Natural killer cell (primary cell): ENCODE data around the gene CYB561. TPM values are rescaled to one million over a fixed set of nuclear protein-coding genes. Genes with fewer than 3 reads are reported as not detected.
"Not testable (repeated sequence)": the region's sequence is repeated elsewhere in the genome, so short reads cannot be mapped to it uniquely, and the experiment has no call there.

ENCODE experiments used
- ATAC-seq, 3 donors: fragments of 150-1000 bp in 2 of 3; fragments of 200-7000 bp in 1 of 3; cut with Tn5 transposase; 1 replicate in 1 of 3; 2 replicates in 2 of 3; pipeline ENCODE4 v1.10.0; 2021; ENCODE audit warnings: mild to moderate bottlenecking in 2 of 3, moderate library complexity in 2 of 3
- DNase-seq, 2 donors: peaks; one replicate each; pipeline versions ENCODE4 v3.0.0 to v3.0.0-alpha.2; 2013 to 2021; ENCODE audit warnings: mixed read lengths in 1 of 2
- H3K27ac ChIP-seq: one replicate; pipeline ENCODE4 v1.5.1; 2013; ENCODE audit warnings: mild to moderate bottlenecking, low read length
- H3K27me3 ChIP-seq: one replicate; pipeline ENCODE4 v1.6.1; 2013; ENCODE audit warnings: low read length; ENCODE audit not compliant: control insufficient read depth, insufficient read depth
- H3K36me3 ChIP-seq: one replicate; pipeline ENCODE4 v1.6.1; 2013; ENCODE audit warnings: low read length; ENCODE audit not compliant: control insufficient read depth, insufficient read depth
- H3K4me1 ChIP-seq: one replicate; pipeline ENCODE4 v1.6.1; 2013; ENCODE audit warnings: low read length; ENCODE audit not compliant: control insufficient read depth, insufficient read depth
- H3K4me3 ChIP-seq: one replicate; pipeline ENCODE4 v1.5.1; 2013; ENCODE audit warnings: low read length
- H3K9me3 ChIP-seq: one replicate; pipeline ENCODE4 v1.6.1; 2013; ENCODE audit warnings: low read length; ENCODE audit not compliant: control insufficient read depth, insufficient read depth
- H3K27ac Mint-ChIP-seq, 2 donors: one replicate each; pipeline ENCODE4 v1.8.0; 2022; ENCODE audit warnings: mild to moderate bottlenecking in 2 of 2, mixed read lengths in 2 of 2, moderate library complexity in 1 of 2
- H3K27me3 Mint-ChIP-seq, 2 donors: one replicate each; pipeline ENCODE4 v1.8.0; 2022; ENCODE audit warnings: low read depth in 2 of 2, mixed read lengths in 2 of 2
- H3K36me3 Mint-ChIP-seq: one replicate; pipeline ENCODE4 v1.8.0; 2022; ENCODE audit warnings: mixed read lengths
- H3K4me1 Mint-ChIP-seq, 2 donors: one replicate each; pipeline ENCODE4 v1.8.0; 2022; ENCODE audit warnings: mixed read lengths in 2 of 2
- H3K4me3 Mint-ChIP-seq: one replicate; pipeline ENCODE4 v1.8.0; 2022; ENCODE audit warnings: mild to moderate bottlenecking, moderate library complexity, mixed read lengths
- H3K9me3 Mint-ChIP-seq, 2 donors: one replicate each; pipeline ENCODE4 v1.8.0; 2022; ENCODE audit warnings: mixed read lengths in 2 of 2
- WGBS: methylation state at CpG from one replicate; pipeline ENCODE4 v1.1.7; 2013; ENCODE audit warnings: missing lambda C conversion rate; ENCODE audit not compliant: insufficient coverage; 5-methylcytosine and 5-hydroxymethylcytosine counted together
- intact Hi-C: fragments of 100-400 bp; cut with micrococcal nuclease; formaldehyde crosslinking; loops from one replicate; pipeline ENCODE4 v1.14.2; 2022
- total RNA-seq, 4 donors: library from RNA; stranded (reverse); fragments of 120-200 nt in 1 of 4; gene quantifications; one replicate each; pipeline versions ENCODE4 v1.2.3 to v1.2.4, GENCODE V29; 2013 to 2022
- TF ChIP-seq, protein P1 (sequence below): fragments of 200-600 bp; IDR thresholded peaks from one replicate; pipeline ENCODE4 v1.8.0; 2022; ENCODE audit warnings: antibody characterized with exemption

The CYB561 gene
- total RNA-seq, 3 donors from 2014 or later (not counting 1 experiment from before 2014, with no cell fraction given), result 16.3 to 19.3 (median 19.2) TPM

DNA sequence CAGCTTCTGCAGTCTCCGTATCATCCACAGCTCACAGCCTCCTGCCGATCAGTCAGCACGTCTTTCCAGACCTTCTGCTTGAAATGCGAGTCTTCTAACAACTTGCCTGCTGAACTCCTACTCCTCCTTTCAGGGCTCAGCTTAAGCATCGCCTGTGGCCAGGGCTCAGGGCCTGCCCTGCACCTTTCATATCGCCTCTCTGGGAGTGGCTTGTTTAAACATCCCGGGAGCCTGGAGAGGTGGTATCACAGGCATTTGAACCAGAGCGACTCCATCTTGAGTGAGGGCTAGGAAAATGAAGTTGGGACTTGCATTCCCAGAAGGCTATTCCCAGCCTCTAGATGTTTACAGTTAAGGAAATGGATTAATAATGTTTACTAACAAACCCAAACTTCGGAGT is 13.9 kb upstream of the CYB561 start:
- no peak for DNase-seq
- H3K4me3 Mint-ChIP-seq, result no peak overlapping the region
- Histone ChIP-seq H3K36me3 (no peaks in the 10 kb centered on the region), H3K27ac (no peak overlapping the region), H3K4me3 (no peak overlapping the region), H3K9me3 (no peaks in the 10 kb centered on the region), H3K27me3 (no peaks in the 10 kb centered on the region), H3K4me1 (no peaks in the 10 kb centered on the region)
- TF ChIP-seq, protein P1, sequence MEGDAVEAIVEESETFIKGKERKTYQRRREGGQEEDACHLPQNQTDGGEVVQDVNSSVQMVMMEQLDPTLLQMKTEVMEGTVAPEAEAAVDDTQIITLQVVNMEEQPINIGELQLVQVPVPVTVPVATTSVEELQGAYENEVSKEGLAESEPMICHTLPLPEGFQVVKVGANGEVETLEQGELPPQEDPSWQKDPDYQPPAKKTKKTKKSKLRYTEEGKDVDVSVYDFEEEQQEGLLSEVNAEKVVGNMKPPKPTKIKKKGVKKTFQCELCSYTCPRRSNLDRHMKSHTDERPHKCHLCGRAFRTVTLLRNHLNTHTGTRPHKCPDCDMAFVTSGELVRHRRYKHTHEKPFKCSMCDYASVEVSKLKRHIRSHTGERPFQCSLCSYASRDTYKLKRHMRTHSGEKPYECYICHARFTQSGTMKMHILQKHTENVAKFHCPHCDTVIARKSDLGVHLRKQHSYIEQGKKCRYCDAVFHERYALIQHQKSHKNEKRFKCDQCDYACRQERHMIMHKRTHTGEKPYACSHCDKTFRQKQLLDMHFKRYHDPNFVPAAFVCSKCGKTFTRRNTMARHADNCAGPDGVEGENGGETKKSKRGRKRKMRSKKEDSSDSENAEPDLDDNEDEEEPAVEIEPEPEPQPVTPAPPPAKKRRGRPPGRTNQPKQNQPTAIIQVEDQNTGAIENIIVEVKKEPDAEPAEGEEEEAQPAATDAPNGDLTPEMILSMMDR, result no peak
- H3K27me3 Mint-ChIP-seq, result peaks cover 0 to 12% of the 10 kb centered on the region in 2 donors
- H3K36me3 Mint-ChIP-seq, result no peaks in the 10 kb centered on the region
- H3K27ac Mint-ChIP-seq, result no peak overlapping the region
- no peak for ATAC-seq
- H3K4me1 Mint-ChIP-seq, result no peaks in the 10 kb centered on the region
- no peaks in the 10 kb centered on the region for H3K9me3 Mint-ChIP-seq
- intact Hi-C loops, result no loop called here
- 91% methylated on average over 8 of the region's 9 CpGs for WGBS

DNA sequence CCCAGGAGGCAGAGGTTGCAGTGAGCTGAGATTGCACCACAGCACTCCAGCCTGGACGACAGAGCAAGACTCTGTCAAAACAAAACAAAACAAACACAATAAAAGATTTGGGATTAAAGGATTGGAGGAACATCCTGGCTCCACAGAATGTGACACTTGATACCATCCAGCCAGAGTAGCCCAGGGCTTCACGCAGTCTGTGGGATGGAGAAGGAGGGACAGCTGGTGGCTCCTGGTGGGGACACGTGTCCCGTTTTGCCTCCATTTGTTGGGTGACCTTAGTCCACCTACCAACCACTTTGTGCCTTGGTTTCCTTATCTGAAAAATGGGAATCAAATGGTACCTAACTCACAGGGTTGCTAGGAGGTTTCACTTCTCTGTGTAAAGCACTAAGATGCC is 12.4 kb upstream of the CYB561 start:
- Histone ChIP-seq H3K4me3 (no peak overlapping the region), H3K27me3 (no peaks in the 10 kb centered on the region), H3K4me1 (no peaks in the 10 kb centered on the region), H3K36me3 (no peaks in the 10 kb centered on the region), H3K9me3 (no peaks in the 10 kb centered on the region), H3K27ac (no peak overlapping the region)
- peaks cover 0 to 9% of the 10 kb centered on the region in 2 donors for H3K27me3 Mint-ChIP-seq
- no peaks in the 10 kb centered on the region for H3K4me1 Mint-ChIP-seq
- DNase-seq (no peak), ATAC-seq (no peak)
- H3K27ac Mint-ChIP-seq, result no peak overlapping the region
- no peaks in the 10 kb centered on the region for H3K36me3 Mint-ChIP-seq
- no peaks in the 10 kb centered on the region for H3K9me3 Mint-ChIP-seq
- TF ChIP-seq, protein P1, result no peak
- intact Hi-C loops, result no loop called here
- no peak overlapping the region for H3K4me3 Mint-ChIP-seq
- 97% methylated on average over 3 of the region's 4 CpGs for WGBS

- H3K9me3 Mint-ChIP-seq, result no peaks in the 10 kb centered on the region
- WGBS, result 77% methylated on average over 4 of the region's 4 CpGs
- H3K4me1 Mint-ChIP-seq, result no peaks in the 10 kb centered on the region
- no peak overlapping the region for H3K27ac Mint-ChIP-seq
- ATAC-seq, result no peak
- no peak for DNase-seq
- Histone ChIP-seq H3K27ac (no peak overlapping the region), H3K4me3 (no peak overlapping the region), H3K9me3 (no peaks in the 10 kb centered on the region), H3K36me3 (no peaks in the 10 kb centered on the region), H3K27me3 (no peaks in the 10 kb centered on the region), H3K4me1 (peaks cover 5% of the 10 kb centered on the region)
- H3K4me3 Mint-ChIP-seq, result no peak overlapping the region
- H3K27me3 Mint-ChIP-seq, result peaks cover 0 to 2% of the 10 kb centered on the region in 2 donors
- intact Hi-C loops, result no loop called here
- H3K36me3 Mint-ChIP-seq, result no peaks in the 10 kb centered on the region
- TF ChIP-seq, protein P1, result no peak
Observed at GRCh38 chr17:63455417-63455816, 9.3 kb upstream of the CYB561 start.

DNA sequence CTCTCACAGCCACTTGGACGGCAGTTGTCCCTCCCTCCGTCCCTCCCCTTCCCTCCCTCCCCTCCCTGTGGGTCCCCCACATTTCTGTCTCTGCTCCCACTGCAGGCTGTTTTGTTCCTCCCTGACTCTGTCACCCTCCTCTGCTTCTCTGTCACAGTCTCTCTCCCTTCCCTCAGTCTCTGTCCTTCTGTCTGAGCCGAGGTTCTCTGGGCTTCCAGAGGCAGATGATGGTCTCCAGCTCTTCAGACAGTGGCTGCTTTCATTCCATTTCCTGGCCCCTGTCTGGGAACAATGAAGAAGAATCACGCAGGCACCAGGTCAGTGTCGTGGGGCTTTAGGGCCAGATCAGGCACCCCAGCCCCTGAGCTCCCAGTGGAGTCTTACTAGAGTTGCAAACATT is 8.8 kb upstream of the CYB561 start:
- no peaks in the 10 kb centered on the region for H3K27me3 ChIP-seq
- H3K4me3 Mint-ChIP-seq, result no peak overlapping the region
- no peaks in the 10 kb centered on the region for H3K36me3 ChIP-seq
- H3K36me3 Mint-ChIP-seq, result no peaks in the 10 kb centered on the region
- no peak for DNase-seq
- H3K4me1 ChIP-seq, result peaks cover 6% of the 10 kb centered on the region
- TF ChIP-seq, protein P1, result no peak
- intact Hi-C loops, result no loop called here
- no peak overlapping the region for H3K4me3 ChIP-seq
- no peaks in the 10 kb centered on the region for H3K4me1 Mint-ChIP-seq
- no peak overlapping the region for H3K27ac Mint-ChIP-seq
- H3K9me3 Mint-ChIP-seq, result no peaks in the 10 kb centered on the region
- no peaks in the 10 kb centered on the region for H3K9me3 ChIP-seq
- H3K27ac ChIP-seq, result no peak overlapping the region
- 57% methylated on average over 5 of the region's 5 CpGs for WGBS
- peaks cover 0 to 5% of the 10 kb centered on the region in 2 donors for H3K27me3 Mint-ChIP-seq
- no peak for ATAC-seq

GRCh38 chr17:63454357-63454756 is 8.3 kb upstream of the CYB561 start:
- WGBS, result 84% methylated on average over 6 of the region's 6 CpGs
- H3K27me3 Mint-ChIP-seq, intact Hi-C loops, ATAC-seq, H3K27me3 ChIP-seq, H3K36me3 Mint-ChIP-seq, H3K4me1 ChIP-seq, H3K27ac Mint-ChIP-seq, DNase-seq, H3K27ac ChIP-seq, H3K4me3 Mint-ChIP-seq, H3K9me3 Mint-ChIP-seq, H3K4me3 ChIP-seq, H3K4me1 Mint-ChIP-seq, H3K36me3 ChIP-seq, H3K9me3 ChIP-seq: not testable (repeated sequence)
